ENCODE results near the gene PPARA.
A peak's percentile ranks its signal among the peaks of the same experiment; 100 is the strongest.
"Not testable (repeated sequence)": the region's sequence is repeated elsewhere in the genome, so short reads cannot be mapped to it uniquely, and the experiment has no call there.

Gene PPARA

GRCh38 chr22:46125816-46126765, 24.2 kb upstream of the PPARA start:
- no peak for DNase-seq (ENCODE audit: low read depth, low spot score)
- no peak overlapping the region for H3K4me3 ChIP-seq (ENCODE audit: low read depth, low read length)
- TF ChIP-seq CTCF (IDR thresholded peaks at IDR 0.05; ENCODE audit: low read depth, low read length) = no peak
- in situ Hi-C loops (cut with HindIII; ENCODE audit: low sequenced_read_pairs) = no loop called here

- no peak for DNase-seq (ENCODE audit: low read depth, low spot score)
- no peak overlapping the region for H3K4me3 ChIP-seq (ENCODE audit: low read depth, low read length)
- in situ Hi-C loops (cut with HindIII; ENCODE audit: low sequenced_read_pairs) = no loop called here
- TF ChIP-seq CTCF (IDR thresholded peaks at IDR 0.05; ENCODE audit: low read depth, low read length) = no peak
Measured at GRCh38 chr22:46126853-46127385, 23.4 kb upstream of the PPARA start.

- in situ Hi-C loops (cut with HindIII; ENCODE audit: low sequenced_read_pairs) = no loop called here
- no peak overlapping the region for H3K4me3 ChIP-seq (ENCODE audit: low read depth, low read length)
- no peak for DNase-seq (ENCODE audit: low read depth, low spot score)
- TF ChIP-seq CTCF (IDR thresholded peaks at IDR 0.05; ENCODE audit: low read depth, low read length) = no peak
Measured at GRCh38 chr22:46127556-46127955, 22.8 kb upstream of the PPARA start.

GRCh38 chr22:46128606-46129005, 21.7 kb upstream of the PPARA start:
- no peak for DNase-seq (ENCODE audit: low read depth, low spot score)
- no peak for TF ChIP-seq CTCF (IDR thresholded peaks at IDR 0.05; ENCODE audit: low read depth, low read length)
- in situ Hi-C loops (cut with HindIII; ENCODE audit: low sequenced_read_pairs) = no loop called here

GRCh38 chr22:46129390-46130041, 20.8 kb upstream of the PPARA start:
- no peak overlapping the region for H3K4me3 ChIP-seq (ENCODE audit: low read depth, low read length)
- no peak for TF ChIP-seq CTCF (IDR thresholded peaks at IDR 0.05; ENCODE audit: low read depth, low read length)
- in situ Hi-C loops (cut with HindIII; ENCODE audit: low sequenced_read_pairs) = no loop called here
- no peak for DNase-seq (ENCODE audit: low read depth, low spot score)

More at GRCh38 chr22:46128606-46129005, 21.7 kb upstream of the PPARA start:
- H3K4me3 ChIP-seq (ENCODE audit: low read depth, low read length) = no peak overlapping the region

- no peak overlapping the region for H3K4me3 ChIP-seq (ENCODE audit: low read depth, low read length)
- TF ChIP-seq CTCF (IDR thresholded peaks at IDR 0.05; ENCODE audit: low read depth, low read length) = peak; percentile 47
- in situ Hi-C loops (cut with HindIII; ENCODE audit: low sequenced_read_pairs) = no loop called here
- DNase-seq (ENCODE audit: low read depth, low spot score) = no peak
Measured at GRCh38 chr22:46131151-46131587, 19.2 kb upstream of the PPARA start.

GRCh38 chr22:46132193-46132829, 18.0 kb upstream of the PPARA start:
- in situ Hi-C loops (cut with HindIII; ENCODE audit: low sequenced_read_pairs); H3K4me3 ChIP-seq (ENCODE audit: low read depth, low read length); DNase-seq (ENCODE audit: low read depth, low spot score): not testable (repeated sequence)

Measured in astrocyte of the spinal cord (primary cell).